Measurements from ENCODE around the gene NEURL4.
A peak's percentile ranks its signal among the peaks of the same experiment; 100 is the strongest.

The NEURL4 gene

DNA sequence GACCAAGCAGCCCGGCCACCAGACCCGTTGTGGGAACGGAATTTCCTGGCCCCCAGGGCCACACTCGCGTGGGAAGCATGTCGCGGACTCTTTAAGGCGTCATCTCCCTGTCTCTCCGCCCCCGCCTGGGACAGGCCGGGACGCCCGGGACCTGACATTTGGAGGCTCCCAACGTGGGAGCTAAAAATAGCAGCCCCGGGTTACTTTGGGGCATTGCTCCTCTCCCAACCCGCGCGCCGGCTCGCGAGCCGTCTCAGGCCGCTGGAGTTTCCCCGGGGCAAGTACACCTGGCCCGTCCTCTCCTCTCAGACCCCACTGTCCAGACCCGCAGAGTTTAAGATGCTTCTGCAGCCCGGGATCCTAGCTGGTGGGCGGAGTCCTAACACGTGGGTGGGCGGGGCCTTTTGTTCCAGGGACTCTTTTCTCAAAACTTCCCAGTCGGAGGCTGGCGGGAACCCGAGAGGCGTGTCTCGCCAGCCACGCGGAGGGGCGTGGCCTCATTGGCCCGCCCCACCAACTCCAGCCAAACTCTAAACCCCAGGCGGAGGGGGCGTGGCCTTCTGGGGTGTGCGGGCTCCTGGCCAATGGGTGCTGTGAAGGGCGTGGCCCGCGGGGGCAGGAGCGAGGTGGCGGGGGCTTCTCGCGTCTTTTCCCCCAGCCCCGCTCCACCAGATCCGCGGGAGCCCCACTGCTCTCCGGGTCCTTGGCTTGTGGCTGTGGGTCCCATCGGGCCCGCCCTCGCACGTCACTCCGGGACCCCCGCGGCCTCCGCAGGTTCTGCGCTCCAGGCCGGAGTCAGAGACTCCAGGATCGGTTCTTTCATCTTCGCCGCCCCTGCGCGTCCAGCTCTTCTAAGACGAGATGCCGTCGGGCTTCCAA, 47.8 kb downstream of the NEURL4 start, which contains the start of gene SLC2A4:
Gene SLC2A4 (plus strand): TSS at position 645 of the 879 bp plus-strand sequence. CDS start 217 bp downstream, at position 862.
- DNase-seq (ENCODE audit: low read depth in 4 of 4, low spot score in 1 of 4) = peak; percentile 69 to 95 (median 87)

DNA sequence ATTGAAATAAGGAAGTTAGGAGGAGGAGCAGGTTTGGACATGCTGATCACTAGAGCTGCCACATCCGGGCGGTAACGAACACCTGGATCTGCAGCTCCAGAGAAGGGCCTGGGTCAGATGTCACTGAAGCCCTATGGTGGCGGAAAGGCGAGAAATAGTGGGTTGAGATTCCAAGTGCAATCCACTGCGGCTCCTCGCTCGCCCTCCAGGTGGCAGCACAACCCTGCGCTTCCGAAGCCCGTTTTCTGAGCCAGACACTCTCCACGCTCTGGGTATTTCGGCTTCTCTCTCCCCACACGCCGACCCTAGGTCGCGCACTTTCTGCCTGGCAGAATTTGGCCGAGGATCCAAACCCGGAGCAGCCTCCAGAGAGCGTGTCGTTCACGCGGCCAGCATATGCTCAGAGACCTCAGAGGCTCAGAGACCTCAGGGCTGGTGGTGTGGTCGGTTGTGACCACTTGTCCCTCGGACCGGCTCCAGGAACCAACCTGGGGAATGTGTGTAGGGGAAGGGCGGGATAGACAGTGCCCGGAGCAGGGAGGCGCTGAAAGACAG, 48.5 kb downstream of the NEURL4 start:
- peak; percentile 74 to 79 (median 76) for DNase-seq (ENCODE audit: low read depth in 4 of 4, low spot score in 1 of 4)

DNA sequence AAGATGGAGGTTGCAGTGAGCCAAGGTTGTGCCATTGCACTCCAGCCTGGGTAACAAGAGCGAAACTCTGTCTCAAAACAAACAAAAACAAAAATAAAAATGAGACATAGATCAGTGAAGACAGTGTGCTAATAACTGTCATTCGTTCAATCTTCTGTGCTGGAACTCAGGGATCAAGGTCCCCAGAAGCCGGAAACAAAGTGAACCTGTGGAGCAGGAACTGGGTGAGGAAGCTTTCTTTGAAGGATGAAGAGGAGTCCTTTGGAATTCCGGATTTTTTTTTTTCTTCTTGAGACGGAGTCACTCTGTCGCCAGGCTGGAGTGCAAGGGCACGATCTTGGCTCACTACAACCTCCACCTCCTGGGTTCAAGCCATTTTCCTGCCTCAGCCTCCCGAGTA, 49.7 kb downstream of the NEURL4 start:
- no peak for DNase-seq (ENCODE audit: low read depth in 4 of 4, low spot score in 1 of 4)

DNA sequence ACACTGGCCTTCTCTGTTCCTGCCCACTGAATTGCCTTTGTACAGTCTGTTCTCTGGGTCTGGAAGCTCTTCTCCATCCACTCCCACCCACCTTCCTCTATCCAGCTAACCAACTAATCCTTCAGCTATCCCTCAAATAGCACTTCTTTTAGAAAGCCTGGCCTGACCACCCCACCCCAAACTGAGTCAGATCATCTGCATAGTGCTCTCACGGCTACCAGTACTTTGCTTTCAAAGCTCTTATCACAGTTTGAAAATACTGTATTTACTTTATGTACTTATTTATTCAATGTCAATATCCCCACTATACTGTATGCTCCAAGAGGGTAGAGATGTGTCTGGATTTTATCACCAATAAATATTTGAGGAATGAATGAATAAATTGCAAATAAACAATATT, 62.4 kb downstream of the NEURL4 start:
- no peak for DNase-seq (ENCODE audit: low read depth in 4 of 4, low spot score in 1 of 4)

Measured in stimulated activated CD4-positive, alpha-beta T cell treated with anti-CD3 and anti-CD28 coated beads, Interleukin-1b, Interleukin-23, amount 100 ng/mL, for 24 hours (primary cell).